GM21717 (cell line): ENCODE measurements around the gene NEU4.

Experiments
- ATAC-seq: cut with Tn5 transposase; IDR thresholded peaks from one replicate; pipeline ENCODE4 v1.9.1; 2021; ENCODE audit warnings: mild to moderate bottlenecking, moderate library complexity; ENCODE audit not compliant: unreplicated experiment

NEU4 gene

GRCh38 chr2:241849616-241850543, 40.9 kb downstream of the NEU4 start:
- ATAC-seq: no peak

- ATAC-seq: no peak
Observed at GRCh38 chr2:241850544-241851324, 41.7 kb downstream of the NEU4 start.

- ATAC-seq: no peak
Observed at GRCh38 chr2:241851325-241852115, 42.5 kb downstream of the NEU4 start.

- ATAC-seq: no peak
Observed at GRCh38 chr2:241852116-241852980, 43.4 kb downstream of the NEU4 start.

- ATAC-seq: no peak
Observed at GRCh38 chr2:241852981-241853631, 44.1 kb downstream of the NEU4 start.

- ATAC-seq: no peak
Observed at GRCh38 chr2:241853651-241854341, 44.8 kb downstream of the NEU4 start.

- ATAC-seq: no peak
Observed at GRCh38 chr2:241854342-241855244, 45.6 kb downstream of the NEU4 start.

- no peak for ATAC-seq
Observed at GRCh38 chr2:241855245-241855887, 46.4 kb downstream of the NEU4 start.

GRCh38 chr2:241855888-241856422, 47.0 kb downstream of the NEU4 start:
- ATAC-seq: no peak

- no peak for ATAC-seq
Observed at GRCh38 chr2:241857041-241857541, 48.1 kb downstream of the NEU4 start.

- no peak for ATAC-seq
Observed at GRCh38 chr2:241857572-241858121, 48.7 kb downstream of the NEU4 start.

GRCh38 chr2:241858206-241859016, 49.4 kb downstream of the NEU4 start, which contains the start of gene PDCD1:
PDCD1 (minus strand) TSS chr2:241858894; CDS start chr2:241858838, 56 bp downstream.
- ATAC-seq: peak; percentile 35

GRCh38 chr2:241859017-241859435, 50.0 kb downstream of the NEU4 start:
- peak; percentile 17 for ATAC-seq

- peak; percentile 47 for ATAC-seq
Observed at GRCh38 chr2:241859436-241860183, 50.6 kb downstream of the NEU4 start.
